ENCODE results near the gene LMAN2L. TPM values are rescaled to one million over a fixed set of nuclear protein-coding genes. Genes with fewer than 3 reads are reported as not detected.

LMAN2L gene
- total and polyA plus RNA-seq, 2 of the 8 experiments (the other 6 are each of a cell fraction or from before 2014, with no cell fraction given): 14.3 to 17.6 TPM

GRCh38 chr2:96734880-96735583 is 4.8 kb downstream of the LMAN2L start:
- H2BK20ac ChIP-seq (ENCODE audit: low read length): no peak overlapping the region
- no peak overlapping the region for H3K4ac ChIP-seq (replicated peaks; ENCODE audit: insufficient read length, low read depth, low read length)
- peaks cover 0 to 20% of the 10 kb centered on the region in 2 experiments; a peak in 2 of 4 replicates for H3K79me2 ChIP-seq (ENCODE audit: control insufficient read depth in 1 of 2, insufficient read depth in 2 of 2, low read length in 2 of 2)
- ChIA-PET CTCF (ENCODE audit: partially characterized antibody) (interaction anchor here (0.7 to 1.8 kb wide), 3 partner anchors 24 to 92 kb away, joined by 3 to 6 read pairs (median 3); no protein-coding TSS in a partner anchor), POLR2A (ENCODE audit: partially characterized antibody) (interaction anchor here (1.1 kb wide), 1 partner anchor 14 kb away, joined by 3 read pairs; no protein-coding TSS in a partner anchor)
- H3K27me3 ChIP-seq (replicated peaks in 1 of 4; ENCODE audit: control insufficient read depth in 3 of 4, extremely low read depth in 1 of 4, insufficient read depth in 3 of 4, low read length in 3 of 4): no peaks in the 10 kb centered on the region
- H3K4me1 ChIP-seq (replicated peaks in 1 of 4; ENCODE audit: control insufficient read depth in 3 of 4, insufficient read depth in 4 of 4, low read length in 3 of 4): peaks cover 0 to 3% (median 1%) of the 10 kb centered on the region in 4 experiments; a peak in 2 of 7 replicates
- no peak overlapping the region for H2BK15ac ChIP-seq (ENCODE audit: low read length)
- H3K9ac ChIP-seq (replicated peaks in 1 of 4; ENCODE audit: extremely low read depth in 1 of 4, low read depth in 3 of 4, low read length in 3 of 4): no peak overlapping the region
- H3K56ac ChIP-seq (replicated peaks; ENCODE audit: insufficient read length, low read depth, low read length): no peak overlapping the region
- 90% methylated on average over 8 of the region's 8 CpGs; no CpG with 5 or more reads in 1 of the 2 experiments for WGBS, 2 experiments (ENCODE audit: extremely low coverage in 1 of 2, insufficient coverage in 1 of 2, insufficient read length in 1 of 2, insufficient replicate concordance in 2 of 2, low coverage in 1 of 2, low lambda C conversion rate in 2 of 2, missing lambda C conversion rate in 1 of 2)
- no peak overlapping the region for H3K23ac ChIP-seq (ENCODE audit: insufficient read length)
- H2AFZ ChIP-seq (ENCODE audit: low read length): no peak overlapping the region
- no peak overlapping the region for H3K18ac ChIP-seq (ENCODE audit: extremely low read depth, low read length)
- peaks cover 0 to 3% of the 10 kb centered on the region in 2 experiments for H4K20me1 ChIP-seq (replicated peaks in 1 of 2; ENCODE audit: control insufficient read depth in 1 of 2, insufficient read depth in 2 of 2, low read length in 2 of 2)
- no peak overlapping the region for H2AK5ac ChIP-seq (ENCODE audit: low read depth, low read length)
- no peak overlapping the region for H2BK120ac ChIP-seq (replicated peaks; ENCODE audit: low read depth, low read length)
- H4K91ac ChIP-seq (replicated peaks; ENCODE audit: insufficient read length, low read length): no peak overlapping the region
- no peak overlapping the region for H3K4me3 ChIP-seq (ENCODE audit: extremely low read depth in 1 of 4, insufficient read depth in 2 of 4, low read depth in 3 of 4, low read length in 4 of 4)
- H3K79me1 ChIP-seq (ENCODE audit: low read depth, low read length): peaks cover 6% of the 10 kb centered on the region
- no peak overlapping the region for H3K4me2 ChIP-seq (ENCODE audit: insufficient read depth in 1 of 2, low read depth in 2 of 2, low read length in 2 of 2)
- no peak overlapping the region for H2BK5ac ChIP-seq (ENCODE audit: low read depth, low read length)
- H4K8ac ChIP-seq (ENCODE audit: extremely low read depth, insufficient read depth, low read length): no peak overlapping the region
- no peak overlapping the region for H3K27ac ChIP-seq (ENCODE audit: low read depth, low read length)
- peaks cover 4% of the 10 kb centered on the region; the same call in 1 of the 2 replicates for H3K23me2 ChIP-seq (ENCODE audit: low read depth, low read length)
- FAIRE-seq (no peak), DNase-seq (ENCODE audit: low read depth in 1 of 2, low spot score in 2 of 2) (no peak)
- no peaks in the 10 kb centered on the region for H3K9me3 ChIP-seq (ENCODE audit: insufficient read depth in 2 of 2, low read depth in 1 of 2, low read length in 1 of 2)
- peaks cover 9 to 57% (median 42%) of the 10 kb centered on the region in 4 experiments; a peak in 7 of 8 replicates for H3K36me3 ChIP-seq (ENCODE audit: control insufficient read depth in 2 of 4, insufficient read depth in 4 of 4, low read length in 3 of 4)
- no peak overlapping the region for H2BK12ac ChIP-seq (ENCODE audit: low read depth, low read length)
- H3K14ac ChIP-seq (ENCODE audit: insufficient read length): no peak overlapping the region
- H4K5ac ChIP-seq (ENCODE audit: insufficient read length, low read depth, low read length): no peak overlapping the region
- TF ChIP-seq KDM1A (IDR thresholded peaks at IDR 0.05; ENCODE audit: borderline replicate concordance, low read length) (no peak), TAF7 (optimal IDR thresholded peaks at IDR 0.05; ENCODE audit: borderline replicate concordance, low read depth, low read length) (no peak), EP300 (IDR thresholded peaks at IDR 0.05; ENCODE audit: borderline replicate concordance in 1 of 2, low read depth in 2 of 2, low read length in 2 of 2) (no peak), EZH2 (IDR thresholded peaks at IDR 0.05; ENCODE audit: low read depth, low read length, severe bottlenecking) (no peak), HDAC6 (IDR thresholded peaks at IDR 0.05; ENCODE audit: low read depth, low read length) (no peak), SP2 (IDR thresholded peaks at IDR 0.05; ENCODE audit: low read length) (no peak), SIX5 (IDR thresholded peaks at IDR 0.05; ENCODE audit: low read depth, low read length) (no peak), GABPA (IDR thresholded peaks at IDR 0.05; ENCODE audit: borderline replicate concordance, insufficient read depth, low read length) (no peak), SP1 (IDR thresholded peaks at IDR 0.05; ENCODE audit: low read depth, low read length) (no peak), MAFK (IDR thresholded peaks at IDR 0.05; ENCODE audit: low read depth, low read length) (no peak), TEAD4 (IDR thresholded peaks at IDR 0.05; ENCODE audit: low read depth, low read length) (no peak), TBP (IDR thresholded peaks at IDR 0.05; ENCODE audit: low read depth, low read length) (no peak)
- TF ChIP-seq, protein P1, sequence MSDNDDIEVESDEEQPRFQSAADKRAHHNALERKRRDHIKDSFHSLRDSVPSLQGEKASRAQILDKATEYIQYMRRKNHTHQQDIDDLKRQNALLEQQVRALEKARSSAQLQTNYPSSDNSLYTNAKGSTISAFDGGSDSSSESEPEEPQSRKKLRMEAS (IDR thresholded peaks at IDR 0.05): no peak

All from H1 (cell line).